Esophagus mucosa (tissue), 1 donor: Measurements from ENCODE around the gene PSPN. TPM values are rescaled to one million over a fixed set of nuclear protein-coding genes. Genes with fewer than 3 reads are reported as not detected.

Experiments
- ATAC-seq: fragments of 200-7000 bp; cut with Tn5 transposase; one replicate; pipeline ENCODE4 v1.9.1; 2020
- total RNA-seq: library from RNA; stranded (reverse); gene quantifications from one replicate; pipeline ENCODE4 v1.2.4, GENCODE V29; 2023
- donor health status: DM: yes; HTN: yes; CAD: no.

Gene PSPN
- total RNA-seq, 1 donor from 2014 or later, result 1.5 TPM

- ATAC-seq, result no peak
Measured at GRCh38 chr19:6325614-6326013, 50.1 kb downstream of the PSPN start.

Other genes starting within 250 kb of the PSPN start
- gene ACSBG2, start 240.3 kb downstream of the PSPN start, total RNA-seq, result not detected
- gene MLLT1, start 96.0 kb downstream of the PSPN start, total RNA-seq, result 27.5 TPM
- 1.8 TPM for gene ACER1, start 42.3 kb downstream of the PSPN start, total RNA-seq
- 65.4 TPM for gene CLPP, start 14.4 kb downstream of the PSPN start, total RNA-seq
- 74.8 TPM for gene ALKBH7, start 3.1 kb downstream of the PSPN start, total RNA-seq
- gene GTF2F1, start 17.2 kb upstream of the PSPN start, total RNA-seq, result 32.6 TPM
- gene KHSRP, start 48.9 kb upstream of the PSPN start, total RNA-seq, result 148 TPM
- 0.36 TPM for gene SLC25A41, start 57.8 kb upstream of the PSPN start, total RNA-seq
- 31.1 TPM for gene SLC25A23, start 83.9 kb upstream of the PSPN start, total RNA-seq
- gene CRB3, start 88.3 kb upstream of the PSPN start, total RNA-seq, result 37.3 TPM
- gene DENND1C, start 105.9 kb upstream of the PSPN start, total RNA-seq, result 1.3 TPM
- gene TUBB4A, start 126.4 kb upstream of the PSPN start, total RNA-seq, result 0.12 TPM
- gene TNFSF9, start 155.1 kb upstream of the PSPN start, total RNA-seq, result 4.7 TPM
- not detected for gene CD70, start 215.2 kb upstream of the PSPN start, total RNA-seq